ENCODE measurements around the gene CPNE2. TPM values are rescaled to one million over a fixed set of nuclear protein-coding genes. Genes with fewer than 3 reads are reported as not detected.

CPNE2 gene
- total and polyA plus RNA-seq, 2 of the 8 experiments (the other 6 are each of a cell fraction or from before 2014, with no cell fraction given) = 10.6 to 39.5 TPM

DNA sequence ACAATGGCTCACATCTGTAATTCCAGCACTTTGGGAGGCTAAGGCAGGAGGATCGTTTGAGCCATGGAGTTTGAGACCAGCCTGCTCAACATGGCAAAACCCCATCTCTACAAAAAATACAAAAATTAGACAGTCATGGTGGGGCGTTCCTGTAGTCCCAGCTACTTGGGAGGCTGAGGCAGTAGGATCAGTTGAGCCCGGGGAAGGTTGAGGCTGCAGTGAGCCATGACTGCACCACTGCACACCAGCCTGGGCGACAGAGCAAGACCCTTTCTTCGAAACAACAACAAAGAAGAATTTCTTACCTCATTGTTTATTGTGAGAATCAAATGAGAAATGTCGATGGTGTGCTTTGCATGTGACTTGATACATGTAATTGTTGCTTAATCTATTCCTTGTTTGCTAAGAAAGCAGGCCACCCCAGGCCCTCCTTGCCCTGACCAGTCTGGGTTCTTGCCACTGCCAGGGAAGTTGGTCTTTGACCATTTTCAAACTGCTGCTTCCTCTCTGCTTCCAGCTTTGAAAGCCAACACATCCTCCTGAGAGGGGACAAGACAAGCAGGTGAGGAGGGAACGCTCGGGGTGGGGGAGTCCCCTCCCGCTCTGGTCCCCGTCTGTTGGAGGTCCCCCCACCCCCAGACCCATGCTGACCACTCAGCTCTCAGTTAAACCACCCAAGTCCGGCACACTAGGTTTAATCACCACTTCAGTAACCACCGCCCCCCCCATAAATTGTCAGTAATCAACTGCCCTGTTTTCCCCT, 47.3 kb upstream of the CPNE2 start:
- H2BK12ac ChIP-seq (ENCODE audit: low read depth, low read length) = no peak overlapping the region
- no peak overlapping the region for H3K9ac ChIP-seq (replicated peaks in 1 of 4; ENCODE audit: extremely low read depth in 1 of 4, low read depth in 3 of 4, low read length in 3 of 4)
- no peak overlapping the region for H4K91ac ChIP-seq (replicated peaks; ENCODE audit: insufficient read length, low read length)
- CTCF ChIA-PET (ENCODE audit: partially characterized antibody) = interaction anchor here (1.0 to 6.0 kb wide), 24 partner anchors 8 to 178 kb away, joined by 3 to 75 read pairs (median 4); partner anchors contain the start of gene CETP
- no peak overlapping the region for H2BK5ac ChIP-seq (ENCODE audit: low read depth, low read length)
- no peak overlapping the region for H4K8ac ChIP-seq (ENCODE audit: extremely low read depth, insufficient read depth, low read length)
- no peak overlapping the region; the same call in 1 of the 2 replicates for H3K18ac ChIP-seq (ENCODE audit: extremely low read depth, low read length)
- H3K9me3 ChIP-seq (ENCODE audit: insufficient read depth in 2 of 2, low read depth in 1 of 2, low read length in 1 of 2) = 0 out of 4 replicates have a peak, but pooled peaks cover 0 to 5% of the 10 kb centered on the region in 2 experiments
- no peak for TF ChIP-seq HDAC2 (IDR thresholded peaks at IDR 0.05; ENCODE audit: borderline replicate concordance in 1 of 2, low read depth in 2 of 2, low read length in 2 of 2)
- no peak for TF ChIP-seq CREB1 (IDR thresholded peaks at IDR 0.05)
- no peak for TF ChIP-seq RNF2 (IDR thresholded peaks at IDR 0.05; ENCODE audit: borderline replicate concordance, low read depth, low read length, missing control alignments, poor library complexity, severe bottlenecking)
- no peak for TF ChIP-seq E2F6 (IDR thresholded peaks at IDR 0.05)
- TF ChIP-seq GABPA (IDR thresholded peaks at IDR 0.05; ENCODE audit: borderline replicate concordance, insufficient read depth, low read length) = no peak
- no peak for TF ChIP-seq HDAC6 (IDR thresholded peaks at IDR 0.05; ENCODE audit: low read depth, low read length)
- no peak for TF ChIP-seq CTBP2 (IDR thresholded peaks at IDR 0.05; ENCODE audit: borderline replicate concordance, insufficient read depth, insufficient read length, low read length)
- TF ChIP-seq, protein P1, sequence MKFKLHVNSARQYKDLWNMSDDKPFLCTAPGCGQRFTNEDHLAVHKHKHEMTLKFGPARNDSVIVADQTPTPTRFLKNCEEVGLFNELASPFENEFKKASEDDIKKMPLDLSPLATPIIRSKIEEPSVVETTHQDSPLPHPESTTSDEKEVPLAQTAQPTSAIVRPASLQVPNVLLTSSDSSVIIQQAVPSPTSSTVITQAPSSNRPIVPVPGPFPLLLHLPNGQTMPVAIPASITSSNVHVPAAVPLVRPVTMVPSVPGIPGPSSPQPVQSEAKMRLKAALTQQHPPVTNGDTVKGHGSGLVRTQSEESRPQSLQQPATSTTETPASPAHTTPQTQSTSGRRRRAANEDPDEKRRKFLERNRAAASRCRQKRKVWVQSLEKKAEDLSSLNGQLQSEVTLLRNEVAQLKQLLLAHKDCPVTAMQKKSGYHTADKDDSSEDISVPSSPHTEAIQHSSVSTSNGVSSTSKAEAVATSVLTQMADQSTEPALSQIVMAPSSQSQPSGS (IDR thresholded peaks at IDR 0.05; ENCODE audit: low read length) = no peak
- H3K79me1 ChIP-seq (ENCODE audit: low read depth, low read length) = no peaks in the 10 kb centered on the region
- no peaks in the 10 kb centered on the region for H3K27me3 ChIP-seq (replicated peaks in 1 of 4; ENCODE audit: control insufficient read depth in 3 of 4, extremely low read depth in 1 of 4, insufficient read depth in 3 of 4, low read length in 3 of 4)
- no peak overlapping the region for H3K4me3 ChIP-seq (ENCODE audit: extremely low read depth in 1 of 4, insufficient read depth in 2 of 4, low read depth in 3 of 4, low read length in 4 of 4)
- 91% methylated on average over 12 of the region's 12 CpGs; no CpG with 5 or more reads in 1 of the 2 experiments for WGBS, 2 experiments (ENCODE audit: extremely low coverage in 1 of 2, insufficient coverage in 1 of 2, insufficient read length in 1 of 2, insufficient replicate concordance in 2 of 2, low coverage in 1 of 2, low lambda C conversion rate in 2 of 2, missing lambda C conversion rate in 1 of 2)
- no peak overlapping the region for H3K4ac ChIP-seq (replicated peaks; ENCODE audit: insufficient read length, low read depth, low read length)
- no peak overlapping the region for H3K4me2 ChIP-seq (ENCODE audit: insufficient read depth in 1 of 2, low read depth in 2 of 2, low read length in 2 of 2)
- no peaks in the 10 kb centered on the region for H3K23me2 ChIP-seq (ENCODE audit: low read depth, low read length)
- POLR2A ChIA-PET (ENCODE audit: partially characterized antibody) = interaction anchor here (0.6 kb wide), 1 partner anchor 13 kb away, joined by 3 read pairs; no protein-coding TSS in a partner anchor
- no peaks in the 10 kb centered on the region for H3K36me3 ChIP-seq (ENCODE audit: control insufficient read depth in 2 of 4, insufficient read depth in 4 of 4, low read length in 3 of 4)
- H2BK20ac ChIP-seq (ENCODE audit: low read length) = no peak overlapping the region
- H3K56ac ChIP-seq (replicated peaks; ENCODE audit: insufficient read length, low read depth, low read length) = no peak overlapping the region
- no peak overlapping the region for H3K14ac ChIP-seq (ENCODE audit: insufficient read length)
- no peaks in the 10 kb centered on the region for H3K79me2 ChIP-seq (ENCODE audit: control insufficient read depth in 1 of 2, insufficient read depth in 2 of 2, low read length in 2 of 2)
- H2BK120ac ChIP-seq (replicated peaks; ENCODE audit: low read depth, low read length) = no peak overlapping the region
- H3K27ac ChIP-seq (ENCODE audit: low read depth, low read length) = no peak overlapping the region
- H2BK15ac ChIP-seq (ENCODE audit: low read length) = no peak overlapping the region
- DNase-seq (ENCODE audit: low read depth in 1 of 2, low spot score in 2 of 2) (no peak), FAIRE-seq (no peak)
- no peak overlapping the region for H3K23ac ChIP-seq (ENCODE audit: insufficient read length)
- no peaks in the 10 kb centered on the region for H3K4me1 ChIP-seq (replicated peaks in 1 of 4; ENCODE audit: control insufficient read depth in 3 of 4, insufficient read depth in 4 of 4, low read length in 3 of 4)
- no peak overlapping the region for H4K5ac ChIP-seq (ENCODE audit: insufficient read length, low read depth, low read length)
- H2AK5ac ChIP-seq (ENCODE audit: low read depth, low read length) = no peak overlapping the region
- H4K20me1 ChIP-seq (replicated peaks in 1 of 2; ENCODE audit: control insufficient read depth in 1 of 2, insufficient read depth in 2 of 2, low read length in 2 of 2) = no peaks in the 10 kb centered on the region
- peak overlapping the region; percentile 92; the same call in 1 of the 2 replicates for H2AFZ ChIP-seq (ENCODE audit: low read length)
